T-helper 1 cell (primary cell): ENCODE data around the gene MGST2.
"Not testable (repeated sequence)": the region's sequence is repeated elsewhere in the genome, so short reads cannot be mapped to it uniquely, and the experiment has no call there.

Experiments
- DNase-seq, 5 donors: peaks; one replicate each; pipeline ENCODE4 v3.0.0-alpha.2; 2012 to 2020
- total RNA-seq, 4 donors: gene quantifications; one replicate each; lab custom pipeline; 2026; lab: John Stamatoyannopoulos, UW

MGST2 gene
- total RNA-seq, result 0.54 to 2.7 (median 1.7) reads per million in 4 donors

DNA sequence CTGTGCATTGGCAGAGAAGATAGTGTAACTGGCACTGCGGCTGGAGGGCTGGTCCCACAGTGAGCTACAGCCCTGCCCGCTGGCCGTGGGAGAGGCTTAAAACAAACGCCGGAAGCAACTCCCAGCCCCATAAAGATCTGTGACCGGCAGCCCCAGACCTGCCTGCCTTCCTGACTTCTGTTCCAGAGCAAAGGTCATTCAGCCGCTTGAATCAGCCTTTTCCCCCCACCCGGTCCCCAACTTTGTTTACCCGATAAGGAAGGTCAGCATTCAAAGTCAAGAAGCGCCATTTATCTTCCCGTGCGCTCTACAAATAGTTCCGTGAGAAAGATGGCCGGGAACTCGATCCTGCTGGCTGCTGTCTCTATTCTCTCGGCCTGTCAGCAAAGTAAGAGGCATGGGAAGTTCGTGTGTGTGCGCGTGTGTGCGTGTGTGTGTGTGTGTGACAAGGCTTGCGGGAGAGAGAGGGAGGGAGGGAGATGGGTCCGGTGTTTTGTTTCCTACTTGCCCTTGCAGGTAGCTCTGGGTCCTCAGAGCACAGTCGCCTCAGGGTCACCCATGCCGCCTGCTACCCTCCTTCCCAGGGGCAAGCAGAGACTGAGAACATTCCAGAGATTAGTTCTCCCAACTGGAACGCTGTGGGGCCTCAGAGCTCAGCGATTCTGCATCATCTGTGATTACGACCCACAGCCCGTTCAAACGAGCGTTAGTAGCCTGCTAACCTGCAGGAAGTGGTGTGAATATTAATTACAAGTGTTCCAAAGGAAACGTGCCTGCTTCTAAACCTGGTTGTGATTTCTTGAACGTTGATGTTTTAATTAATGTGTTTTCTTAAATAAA is at the start of gene MGST2:
MGST2 (plus strand) TSS at position 130 of the 840 bp plus-strand sequence; CDS start at position 331, 201 bp downstream.
- DNase-seq, result peak in 2 of 5 donors; percentile 2 to 55

DNA sequence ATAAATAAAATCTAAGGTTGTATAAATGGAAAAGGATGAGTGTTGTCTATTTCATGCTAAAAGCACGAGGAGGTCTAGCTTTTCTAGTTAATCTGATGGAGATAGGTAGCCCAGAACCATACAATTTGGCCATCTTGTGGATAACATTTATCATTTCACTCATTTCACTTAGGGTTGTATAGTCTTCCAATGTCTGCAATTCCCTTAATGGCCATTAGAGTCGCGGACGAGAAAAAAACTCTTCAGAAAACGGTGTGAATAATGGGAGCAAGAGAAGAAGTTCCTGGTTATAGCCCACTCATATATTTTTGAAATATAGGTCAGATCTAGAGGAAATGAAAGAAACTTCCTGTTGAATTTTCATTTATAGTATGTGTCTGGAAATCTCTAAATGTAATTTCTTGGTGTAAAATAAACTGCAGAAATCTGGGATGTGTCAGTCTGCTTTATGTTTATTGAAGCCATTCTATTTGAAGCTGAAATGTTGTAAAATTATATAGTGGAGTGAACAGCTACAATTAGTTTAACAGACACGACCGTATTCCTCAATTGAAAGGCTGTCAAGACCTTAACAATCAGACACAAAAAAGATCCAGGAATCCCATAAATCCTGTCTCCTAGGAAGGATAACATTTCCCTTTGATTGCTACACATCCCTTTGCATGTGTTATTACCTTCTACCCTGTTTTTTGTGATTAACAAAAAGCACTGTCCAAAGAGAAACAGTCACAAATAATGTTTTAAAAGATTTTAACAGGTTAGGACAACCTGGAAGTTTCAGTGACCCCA is 47.7 kb upstream of the MGST2 start:
- no peak for DNase-seq

DNA sequence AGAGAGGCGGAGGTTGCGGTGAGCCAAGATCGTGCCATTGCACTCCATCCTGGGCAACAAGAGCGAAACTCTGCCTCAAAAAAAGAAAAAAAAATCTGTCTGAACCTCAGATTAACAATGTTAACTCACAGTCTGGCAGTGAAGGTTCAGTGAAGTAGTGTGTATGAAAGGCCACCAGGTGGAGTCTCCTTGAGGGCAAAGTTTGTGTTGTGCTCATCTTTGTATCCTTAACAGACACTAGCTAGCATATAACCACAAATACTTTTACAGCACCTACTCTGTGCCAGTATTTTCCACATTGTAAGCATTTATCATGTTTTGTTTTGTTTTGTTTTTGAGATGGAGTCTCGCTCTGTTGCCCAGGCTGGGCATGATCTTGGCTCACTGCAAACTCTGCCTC is 46.0 kb upstream of the MGST2 start:
- peak in 1 of 5 donors; percentile 11 for DNase-seq

- no peak for DNase-seq
These were observed 42.7 kb upstream of the MGST2 start for GRCh38 chr4:139622901-139623381.

DNA sequence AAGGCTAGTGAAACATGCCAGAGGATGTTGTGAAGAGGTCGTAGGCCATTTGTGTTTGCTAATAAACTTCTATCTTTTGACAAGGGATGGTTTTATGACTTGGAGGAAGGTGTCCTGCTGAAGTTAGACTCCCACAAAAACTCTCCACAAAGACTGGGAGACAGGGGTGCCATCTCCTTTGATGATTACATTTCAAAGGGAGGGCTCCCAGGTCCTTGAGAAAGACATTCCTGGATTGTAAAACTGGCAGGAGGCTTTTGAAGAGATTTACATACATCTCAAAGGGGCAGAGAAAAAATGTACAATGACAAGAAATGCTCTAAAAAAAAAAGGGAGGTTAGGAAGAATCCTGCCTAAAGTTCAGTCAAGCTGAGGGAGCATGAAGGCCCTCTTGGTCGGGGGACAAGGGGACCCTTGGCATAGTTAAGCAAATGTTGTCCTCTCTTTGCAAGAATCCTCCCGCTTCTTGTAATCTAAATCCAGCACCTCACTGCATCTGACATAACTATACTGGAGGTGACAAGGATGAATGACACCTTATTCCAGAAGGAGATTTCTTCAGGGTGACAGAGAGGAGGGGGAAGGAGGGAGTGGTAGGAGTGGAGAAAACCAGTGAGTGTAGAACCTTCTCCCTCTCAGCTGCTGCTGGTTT is 41.1 kb upstream of the MGST2 start:
- no peak for DNase-seq

GRCh38 chr4:139625093-139625455 is 40.5 kb upstream of the MGST2 start:
- DNase-seq, result no peak

DNA sequence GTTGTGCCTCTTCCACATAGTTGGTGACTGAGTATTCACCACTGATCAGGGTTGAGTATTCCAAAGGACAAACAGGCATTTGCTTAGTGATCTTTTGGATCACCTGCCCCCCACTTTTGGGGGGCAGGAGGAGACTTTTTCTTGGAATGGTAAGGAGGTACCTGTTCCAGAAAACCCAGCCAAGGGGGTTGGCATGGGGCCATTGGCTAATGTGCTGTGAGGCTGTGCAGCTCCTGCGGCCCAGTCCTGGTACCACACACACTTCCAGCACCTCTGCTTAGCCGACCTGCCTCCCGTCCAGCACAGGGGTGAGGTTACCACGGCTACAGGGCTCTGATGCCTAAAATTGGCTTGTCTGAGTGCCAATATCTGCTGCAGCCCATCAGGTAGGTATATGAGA is 40.1 kb upstream of the MGST2 start:
- no peak for DNase-seq

DNA sequence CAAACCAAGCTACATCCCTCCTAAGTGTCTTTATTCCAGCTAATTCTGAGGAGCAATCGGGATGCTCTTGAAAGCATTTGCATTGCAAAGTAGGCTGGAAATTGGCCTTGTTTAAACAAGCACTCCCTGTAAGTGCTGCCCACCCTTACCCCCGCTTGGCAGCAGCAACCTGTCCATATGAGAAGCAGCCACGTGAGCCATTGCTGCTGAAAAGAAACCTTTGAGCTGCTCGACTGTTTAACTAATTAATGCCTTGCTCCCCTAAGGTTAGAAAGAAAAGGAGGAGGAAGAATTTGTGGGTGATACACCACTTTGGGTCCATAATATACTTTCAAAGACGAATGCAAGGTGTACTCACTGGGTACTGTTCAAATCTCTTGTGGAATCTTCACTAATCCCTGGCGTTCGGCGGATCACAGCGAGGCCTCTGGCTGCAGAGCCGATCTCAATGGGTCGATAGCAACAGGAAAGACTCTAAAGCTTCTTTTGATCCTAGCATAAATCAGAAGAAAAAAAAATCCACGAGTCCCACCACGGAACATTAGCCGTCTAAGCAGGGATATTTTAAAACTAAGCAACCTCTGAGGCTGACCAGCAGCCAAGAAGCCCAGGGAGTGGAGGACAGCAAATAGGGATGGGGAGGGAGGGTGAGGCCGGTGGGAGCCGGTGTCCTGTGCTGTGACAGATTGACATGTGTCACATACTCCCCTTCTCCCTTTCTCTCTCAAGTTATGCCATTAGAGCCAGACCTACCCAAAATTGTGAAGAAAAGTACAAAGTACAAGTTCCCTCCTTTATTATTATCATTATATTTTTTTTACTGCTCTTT is 37.2 kb upstream of the MGST2 start:
- no peak for DNase-seq

DNA sequence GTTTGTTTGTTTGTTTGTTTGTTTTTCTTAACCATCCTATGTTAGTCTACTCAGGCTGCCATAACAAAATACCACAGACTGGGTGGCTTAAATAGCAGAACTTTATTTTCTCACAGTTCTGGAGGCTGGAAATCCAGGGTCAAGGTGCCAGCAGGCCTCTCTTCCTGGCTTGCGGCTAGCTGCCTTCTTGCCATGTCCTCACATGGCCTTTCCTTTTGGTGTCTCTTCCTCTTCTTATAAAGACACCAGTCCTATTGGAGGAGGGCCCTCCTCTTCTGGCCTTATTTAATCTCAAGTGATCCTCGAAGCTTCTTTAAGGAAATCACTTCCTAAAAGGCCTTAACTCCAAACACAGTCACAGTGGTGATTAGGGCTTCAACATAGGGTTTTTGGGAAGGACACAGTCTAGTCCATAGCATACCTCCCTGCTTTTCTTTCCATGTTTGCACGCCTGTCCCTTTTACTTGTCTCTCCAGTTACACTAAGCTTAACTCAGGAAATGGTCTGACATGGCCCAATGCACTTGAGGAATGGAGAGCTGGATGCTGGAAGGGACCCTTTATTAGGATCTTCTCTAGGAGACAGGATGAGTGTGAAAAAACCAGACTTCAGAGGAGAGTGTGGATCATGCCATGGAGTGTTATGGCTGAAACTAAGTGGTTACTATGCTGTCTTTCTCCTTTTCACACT is 36.0 kb upstream of the MGST2 start:
- DNase-seq, result no peak

DNA sequence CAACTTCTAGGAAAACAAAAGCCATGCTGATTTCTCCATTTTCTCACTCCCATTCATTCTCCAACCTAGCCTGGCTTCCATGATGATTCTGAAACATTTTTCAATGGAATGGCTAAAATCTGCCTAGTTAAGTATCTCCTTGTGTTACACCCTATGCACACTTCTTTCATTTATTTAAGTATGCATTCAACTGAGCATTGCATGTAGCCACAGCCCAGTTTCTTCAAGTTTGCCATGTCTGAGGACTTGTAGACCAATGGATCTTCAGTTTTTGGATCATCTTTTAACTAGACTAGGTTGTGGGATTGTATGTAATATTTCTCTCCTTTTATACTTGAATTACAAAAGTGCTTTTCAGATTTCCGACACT is 35.5 kb upstream of the MGST2 start:
- no peak for DNase-seq

- no peak for DNase-seq
These were observed 34.6 kb upstream of the MGST2 start for GRCh38 chr4:139630991-139631390.

DNA sequence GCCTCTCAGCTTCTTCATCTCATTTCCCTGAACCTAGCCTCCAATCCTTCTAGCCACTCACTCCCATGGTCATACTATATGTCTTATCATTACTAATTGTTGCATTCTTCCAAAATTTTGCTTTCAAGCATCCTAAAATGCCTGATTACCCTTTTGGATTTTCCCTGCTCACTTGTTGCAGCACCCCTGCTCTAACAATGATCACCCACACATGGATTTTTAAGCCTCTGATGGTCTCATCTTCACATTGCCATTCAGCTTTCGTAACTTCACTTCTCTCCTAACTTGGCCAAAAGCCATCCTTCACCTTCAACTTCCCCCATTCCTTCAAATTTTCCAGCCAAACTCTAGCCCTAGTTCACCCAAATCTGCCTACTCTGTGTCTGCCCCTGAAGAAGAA is 33.8 kb upstream of the MGST2 start:
- no peak for DNase-seq

GRCh38 chr4:139632739-139633138 is 32.9 kb upstream of the MGST2 start:
- DNase-seq, result not testable (repeated sequence)

DNA sequence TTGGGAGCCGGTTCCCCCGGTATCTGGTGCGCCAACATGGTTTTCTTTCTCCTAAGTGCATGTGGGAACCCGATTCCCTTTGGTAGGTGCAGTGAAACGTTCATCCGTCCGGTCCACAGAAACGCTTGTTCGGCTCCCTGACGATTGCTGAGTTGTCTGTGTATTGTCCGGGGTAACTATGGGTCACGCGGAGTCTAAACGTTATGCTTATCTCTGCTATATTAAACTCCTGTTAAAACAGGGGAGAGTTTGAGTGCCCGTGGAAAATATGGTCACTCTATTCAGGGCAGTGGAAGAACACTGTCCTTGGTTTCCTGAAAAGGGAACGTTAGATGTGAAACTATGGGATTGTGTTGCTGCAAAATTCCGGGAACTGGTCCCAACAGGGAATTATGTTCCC is 32.4 kb upstream of the MGST2 start:
- DNase-seq, result no peak

DNA sequence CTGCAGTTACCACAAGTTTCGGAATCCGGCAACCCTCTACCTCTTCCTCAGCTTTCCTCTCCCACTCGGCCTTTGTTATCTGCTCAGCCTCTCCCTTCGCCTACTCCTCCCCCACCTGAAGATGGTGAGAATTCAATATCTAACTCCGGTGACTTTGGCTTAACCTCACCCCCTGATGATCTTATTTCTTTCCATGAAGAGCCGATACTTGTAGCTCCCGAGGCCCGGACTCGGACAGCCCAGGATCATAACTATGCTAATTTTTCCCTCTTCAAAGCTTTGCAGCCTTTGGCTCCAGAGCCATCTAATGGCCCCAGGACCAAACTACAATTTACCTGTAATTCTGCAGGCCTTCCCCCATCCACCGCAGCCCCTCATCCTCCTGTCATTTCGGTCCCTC is 32.0 kb upstream of the MGST2 start:
- no peak for DNase-seq

DNA sequence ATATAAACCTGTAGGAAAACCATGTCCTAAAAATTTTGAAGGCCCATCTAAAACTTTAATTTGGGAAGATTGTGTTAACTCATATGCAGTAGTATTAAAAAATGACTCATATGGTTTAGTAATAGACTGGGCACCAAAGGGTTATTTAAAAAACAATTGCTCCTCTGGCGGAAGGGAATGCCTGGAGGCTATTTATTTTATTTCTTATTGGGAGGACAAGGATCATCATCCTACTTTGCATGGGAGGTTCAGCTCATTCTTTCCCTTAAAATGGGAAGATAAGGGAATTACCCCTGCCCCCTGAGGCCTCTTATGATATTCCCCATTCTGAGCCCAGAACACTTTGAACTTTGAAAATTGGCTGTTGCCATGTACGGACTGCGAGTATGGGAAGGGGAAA is 29.7 kb upstream of the MGST2 start:
- no peak for DNase-seq

DNA sequence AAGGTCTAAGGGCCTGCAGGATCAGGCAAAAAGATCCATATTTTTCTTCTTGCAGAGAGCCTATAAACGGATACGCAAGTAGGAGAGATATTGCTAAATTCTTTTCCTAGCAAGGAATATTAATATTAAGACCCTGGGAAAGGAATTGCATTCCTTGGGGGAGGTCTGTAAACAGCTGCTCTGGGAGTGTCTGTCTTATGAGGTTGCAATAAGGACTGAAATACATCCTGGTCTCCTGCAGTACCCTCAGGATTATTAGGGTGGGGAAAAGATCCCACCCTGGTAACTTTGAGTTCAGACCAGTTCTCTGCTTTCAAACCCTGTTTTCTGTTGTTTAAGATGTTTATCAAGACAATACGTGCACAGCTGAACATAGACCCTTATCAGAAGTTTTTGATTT is 27.3 kb upstream of the MGST2 start:
- DNase-seq, result not testable (repeated sequence)

GRCh38 chr4:139639654-139640053 is 26.0 kb upstream of the MGST2 start:
- no peak for DNase-seq

DNA sequence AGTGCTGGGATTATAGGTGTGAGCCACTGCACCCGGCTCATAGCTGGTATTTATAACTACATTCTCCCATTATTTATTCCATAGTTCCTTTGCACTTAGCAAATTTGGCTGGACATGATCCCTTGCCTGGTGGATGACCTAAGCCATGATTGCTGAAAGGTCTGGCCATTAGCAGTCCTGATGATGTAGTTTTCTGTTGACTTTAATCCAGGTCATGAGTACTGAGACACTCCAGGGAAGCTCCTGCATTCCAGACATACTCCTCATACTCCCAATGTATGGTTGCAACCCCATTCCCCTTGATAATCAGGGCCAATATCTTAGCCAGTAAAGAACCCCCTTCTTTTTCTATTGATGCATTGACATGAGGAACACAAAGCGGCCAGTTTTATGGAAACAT is 24.4 kb upstream of the MGST2 start:
- no peak for DNase-seq

DNA sequence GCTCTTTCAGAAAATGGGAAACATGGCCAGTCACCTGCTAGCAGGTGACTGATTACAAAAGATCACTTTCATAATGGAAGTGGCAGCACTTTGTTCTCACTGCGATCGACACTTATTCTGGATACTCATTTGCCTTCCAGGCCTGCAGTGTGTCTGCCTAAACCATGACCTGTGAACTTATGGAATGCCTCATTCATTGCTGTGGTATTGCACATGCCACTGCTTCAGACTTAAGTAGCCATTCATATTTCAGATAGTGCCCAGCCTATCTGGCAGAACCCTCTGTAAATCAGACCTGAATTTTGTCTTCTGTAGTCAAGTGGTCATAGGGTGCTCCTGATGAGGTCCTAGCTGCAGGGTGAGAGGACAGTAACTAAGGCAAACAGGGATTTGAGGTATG is 23.3 kb upstream of the MGST2 start:
- DNase-seq, result no peak

DNA sequence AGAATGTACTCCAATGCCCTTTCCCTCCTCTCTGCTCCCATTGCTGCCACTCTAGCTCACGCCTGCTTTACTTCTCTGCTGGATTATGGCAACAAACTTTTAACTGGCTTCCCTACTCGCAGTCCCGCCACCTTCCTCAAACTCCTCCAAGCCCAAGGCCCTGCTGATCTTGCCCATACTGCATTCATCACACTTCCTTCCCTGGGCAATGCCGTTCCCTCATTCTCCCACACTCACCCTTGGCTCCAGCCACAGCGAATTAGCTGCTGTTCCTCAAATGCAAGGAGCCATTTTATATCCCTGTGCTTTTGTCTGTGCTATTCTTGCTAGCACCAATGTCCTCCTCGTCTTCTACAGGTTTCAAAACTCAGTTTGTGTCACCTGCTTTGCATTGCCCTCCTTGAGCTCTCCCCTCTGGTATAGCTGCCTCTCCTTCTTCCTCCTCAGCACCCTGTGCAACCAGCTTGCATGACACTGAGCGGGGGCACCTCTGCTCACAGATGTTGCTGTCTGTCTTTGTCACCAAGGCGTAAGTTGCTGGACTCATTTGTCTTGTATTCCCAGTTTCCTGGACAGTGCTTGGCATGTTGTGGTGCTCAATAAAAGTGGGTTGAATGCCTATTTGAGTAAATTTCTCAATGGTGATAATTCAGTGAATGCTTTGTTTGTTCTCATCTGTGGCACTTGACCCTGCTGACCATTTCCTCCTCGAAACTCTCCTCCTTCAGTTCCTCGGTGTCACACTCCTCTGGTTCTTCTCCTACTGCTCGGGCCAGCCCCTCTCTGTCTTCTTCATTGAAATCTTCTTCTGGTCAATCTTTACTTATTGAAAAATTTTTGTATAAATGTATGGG is 22.4 kb upstream of the MGST2 start:
- DNase-seq, result no peak
